NCI-H1694 (cell line): Measurements from ENCODE around the gene ADAMTS1.

Experiments used
- DNase-seq: peaks from one replicate; lab custom pipeline; 2025; lab: John Stamatoyannopoulos, UW

Gene ADAMTS1

DNA sequence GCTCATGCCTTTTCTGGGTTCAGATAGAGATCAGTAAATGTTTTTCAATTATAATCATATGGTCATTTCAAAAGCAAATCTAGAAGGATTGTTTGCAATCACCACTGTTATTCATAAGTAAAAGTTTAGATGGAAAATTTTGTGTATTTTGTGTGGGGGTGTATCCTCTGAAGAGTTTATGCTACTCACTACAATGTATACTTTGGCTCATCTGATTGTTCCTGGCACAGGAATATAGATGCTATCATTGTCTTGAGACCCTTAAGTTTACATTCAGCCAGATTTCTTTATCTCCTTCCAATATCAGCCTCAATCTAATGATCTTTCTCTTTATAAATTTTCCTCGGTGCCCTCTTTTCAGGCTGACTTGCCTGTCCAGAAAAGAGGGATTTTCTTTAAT is 33.0 kb downstream of the ADAMTS1 start:
- DNase-seq = no peak

DNA sequence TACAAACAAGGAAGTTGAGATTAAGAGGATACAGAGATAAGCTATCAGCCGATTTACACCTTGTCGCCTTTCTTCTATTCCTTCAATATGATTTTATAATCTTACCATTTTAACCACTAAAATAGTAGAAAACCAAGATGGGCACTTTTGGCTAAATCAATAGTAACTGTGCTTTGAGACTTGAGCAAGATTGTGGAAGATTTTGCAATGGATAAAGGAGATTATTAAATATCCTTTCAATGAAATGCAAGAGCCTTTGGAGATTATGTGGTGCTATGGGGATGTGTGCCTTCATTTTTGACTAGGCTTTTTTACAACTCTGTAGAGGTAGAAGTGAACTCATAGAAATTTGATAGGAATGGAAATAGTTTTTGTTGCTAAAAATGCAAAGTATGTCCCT is 33.7 kb downstream of the ADAMTS1 start:
- DNase-seq = no peak

DNA sequence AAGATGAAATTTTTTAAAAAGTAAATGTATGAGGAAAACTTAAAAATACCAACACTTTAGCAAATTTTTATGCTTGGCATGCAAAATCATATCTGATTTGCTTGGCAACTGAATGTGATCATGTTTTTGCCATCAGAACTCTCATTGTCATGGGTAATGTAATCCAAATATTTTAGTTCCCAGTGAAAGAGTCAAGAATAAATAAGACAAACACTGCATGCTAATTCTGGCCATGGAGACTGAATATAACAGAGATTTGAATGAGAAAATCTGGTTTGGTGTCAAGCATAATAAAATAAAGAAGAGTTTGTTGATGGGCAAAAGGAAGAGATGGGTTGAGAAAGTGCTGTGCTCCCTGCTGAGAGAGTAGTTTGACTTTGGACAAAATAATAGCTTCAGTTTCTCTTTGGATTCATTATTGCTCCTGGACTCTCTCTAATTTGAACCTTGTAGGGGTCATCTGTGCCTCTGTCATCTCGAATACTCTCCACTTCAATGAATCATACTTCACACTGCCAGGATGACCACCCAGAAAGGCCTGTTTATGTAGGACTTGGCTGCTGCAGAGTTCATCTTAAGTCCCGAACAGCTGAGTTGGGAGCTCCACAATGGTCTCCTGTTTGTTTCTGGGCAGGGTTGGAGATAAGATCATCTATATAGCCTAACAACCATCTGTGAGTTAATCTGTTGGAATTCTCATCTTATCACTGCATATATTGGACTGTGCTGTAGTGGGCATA is 34.4 kb downstream of the ADAMTS1 start:
- DNase-seq = no peak

DNA sequence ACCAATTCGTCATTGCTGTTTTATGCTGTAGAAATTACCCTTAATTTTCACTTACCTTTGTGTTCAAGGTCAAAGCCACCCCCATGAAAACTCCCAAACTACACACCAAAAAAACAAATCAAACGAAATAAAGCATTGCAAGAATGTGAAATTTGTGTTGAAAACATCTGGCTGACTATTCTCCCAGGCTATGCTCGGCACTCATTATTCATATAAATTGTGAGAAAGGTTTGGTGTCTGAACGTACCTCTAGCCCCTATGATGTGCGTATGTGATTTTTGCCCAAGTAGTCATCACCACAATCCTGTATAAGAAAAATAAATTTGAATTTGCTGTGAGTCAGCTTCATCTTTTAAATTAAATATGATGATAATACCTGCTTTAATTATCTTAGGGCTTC is 34.9 kb downstream of the ADAMTS1 start:
- DNase-seq = no peak

DNA sequence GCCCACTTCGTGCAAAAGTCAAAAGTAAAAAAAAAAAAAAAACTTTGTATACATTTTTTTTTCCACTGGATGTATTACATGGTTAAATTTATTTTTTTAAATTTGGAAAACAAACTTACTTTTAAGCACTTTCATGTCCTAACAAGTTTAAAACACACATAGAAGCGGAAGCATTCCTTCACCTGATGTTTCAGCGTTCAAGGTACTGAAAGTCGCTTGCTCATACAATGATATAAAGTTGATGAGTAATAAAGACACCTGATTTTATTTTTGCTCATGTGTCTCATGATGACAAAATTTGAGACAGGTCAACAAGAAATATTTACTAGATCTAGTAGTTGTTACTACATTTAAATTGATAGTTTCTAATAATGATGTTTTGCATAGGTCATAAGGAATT is 35.5 kb downstream of the ADAMTS1 start:
- DNase-seq = no peak

DNA sequence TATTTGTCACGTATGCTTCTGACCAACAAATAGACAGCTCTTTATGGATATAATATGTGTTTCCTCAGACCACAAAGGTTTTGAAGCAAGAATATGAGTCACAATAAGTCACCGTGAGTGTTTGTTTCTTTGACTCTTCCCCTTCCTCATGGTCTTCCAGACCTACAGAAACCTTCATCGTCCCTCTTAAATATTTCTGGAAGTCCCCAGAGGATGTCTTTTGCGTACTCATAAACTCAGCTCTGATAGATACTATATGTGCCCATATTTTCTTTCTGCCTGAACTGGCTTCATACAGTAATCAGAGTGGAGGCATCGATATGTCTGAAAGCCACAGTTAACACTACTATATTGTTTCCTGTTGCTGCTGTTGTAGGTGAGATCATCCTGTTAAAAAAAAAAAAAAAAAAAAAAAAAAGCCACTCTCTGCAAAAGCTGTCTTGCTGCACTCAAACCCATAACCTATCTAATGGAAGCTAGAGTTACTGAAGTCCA is 38.4 kb downstream of the ADAMTS1 start:
- no peak for DNase-seq

DNA sequence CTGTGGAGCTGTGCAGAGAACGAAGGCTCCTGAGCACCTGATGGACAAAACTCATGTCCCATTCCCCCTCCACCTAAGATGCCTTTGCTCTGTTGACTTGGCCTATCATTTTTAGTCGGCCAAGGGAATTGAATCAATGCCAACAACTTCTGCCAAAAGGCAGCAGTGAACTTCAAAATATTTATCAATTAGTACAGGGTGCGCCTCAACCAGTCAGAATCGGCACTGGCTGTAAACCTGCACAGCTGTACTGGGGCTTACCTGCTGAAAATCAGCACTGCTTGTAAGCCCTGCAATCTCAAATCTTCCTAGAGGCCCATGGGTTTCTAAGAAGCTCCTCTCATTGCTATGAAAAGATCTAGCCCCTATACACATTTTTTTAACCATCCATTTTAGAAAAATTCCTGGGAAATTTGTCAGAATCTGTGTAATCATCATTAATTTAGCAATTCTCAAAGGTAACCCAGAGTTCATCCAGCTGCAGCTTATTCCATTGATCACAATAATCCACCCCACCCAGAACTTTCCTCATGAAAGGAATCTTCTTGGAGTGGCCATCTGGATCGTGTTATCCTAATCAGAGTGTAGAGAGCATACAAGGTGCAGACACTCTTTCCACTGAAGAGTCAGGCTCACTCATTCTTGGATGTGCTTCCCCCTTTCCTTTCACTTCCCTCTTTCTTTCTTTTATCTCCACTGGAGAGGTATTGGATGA is 40.2 kb downstream of the ADAMTS1 start:
- DNase-seq = no peak

DNA sequence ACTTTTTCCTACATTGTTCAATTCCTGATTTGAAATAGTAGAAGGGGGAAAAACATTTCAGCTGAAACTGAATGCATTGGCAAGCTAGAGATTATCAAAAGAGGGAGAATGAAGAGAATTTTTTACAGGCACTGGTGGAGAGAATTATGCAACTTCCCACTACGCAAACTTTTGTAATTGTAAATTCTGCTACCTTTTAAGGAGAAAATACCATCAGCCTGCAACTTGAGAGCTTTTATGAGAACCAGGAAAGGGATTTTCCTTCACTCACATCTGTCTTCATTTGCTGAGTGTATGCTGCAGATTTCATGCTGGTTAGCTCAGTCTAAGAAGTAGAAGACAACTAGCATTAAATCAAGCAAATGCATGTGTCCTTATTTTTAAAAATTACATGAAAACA is 43.7 kb downstream of the ADAMTS1 start:
- no peak for DNase-seq

DNA sequence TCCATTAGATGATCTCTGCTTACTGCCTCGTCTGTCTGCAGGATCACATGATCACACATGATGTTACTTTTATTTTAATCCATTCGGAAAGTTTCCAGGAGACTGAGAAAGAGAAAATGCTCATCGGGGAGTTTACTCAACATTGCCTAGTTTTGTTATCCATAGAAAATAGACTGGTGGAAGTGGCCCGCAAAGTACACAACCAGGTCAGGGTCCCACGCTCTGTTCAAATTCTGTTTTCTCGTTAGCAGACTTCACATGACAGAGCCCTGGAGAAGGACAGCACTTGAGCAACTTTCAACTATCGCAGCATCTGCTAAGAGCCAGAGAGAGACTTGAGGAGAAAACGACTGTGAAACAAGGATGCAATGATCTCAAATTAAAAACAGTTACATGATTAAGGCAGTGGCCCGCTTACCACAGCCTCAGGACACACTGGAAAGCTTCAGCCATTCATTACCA is 44.2 kb downstream of the ADAMTS1 start:
- no peak for DNase-seq

DNA sequence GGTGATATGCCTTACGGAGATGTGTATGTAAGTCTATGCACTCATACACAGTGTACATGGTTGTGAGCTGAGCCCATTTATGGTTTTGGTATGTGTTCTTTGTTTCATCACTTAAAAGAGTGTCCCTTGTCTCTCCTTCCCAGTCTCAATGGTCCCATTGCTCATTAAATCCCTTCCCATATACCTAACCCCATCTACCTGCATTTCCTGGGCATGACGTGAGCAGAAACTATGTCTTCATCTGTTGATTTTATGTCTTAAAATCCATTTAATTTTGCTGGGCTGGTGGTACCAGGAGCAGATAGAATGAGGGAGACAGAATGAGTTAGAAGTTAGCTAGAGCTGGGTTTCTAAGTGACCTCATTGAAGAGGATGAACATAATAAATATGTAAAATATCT is 44.8 kb downstream of the ADAMTS1 start:
- no peak for DNase-seq

DNA sequence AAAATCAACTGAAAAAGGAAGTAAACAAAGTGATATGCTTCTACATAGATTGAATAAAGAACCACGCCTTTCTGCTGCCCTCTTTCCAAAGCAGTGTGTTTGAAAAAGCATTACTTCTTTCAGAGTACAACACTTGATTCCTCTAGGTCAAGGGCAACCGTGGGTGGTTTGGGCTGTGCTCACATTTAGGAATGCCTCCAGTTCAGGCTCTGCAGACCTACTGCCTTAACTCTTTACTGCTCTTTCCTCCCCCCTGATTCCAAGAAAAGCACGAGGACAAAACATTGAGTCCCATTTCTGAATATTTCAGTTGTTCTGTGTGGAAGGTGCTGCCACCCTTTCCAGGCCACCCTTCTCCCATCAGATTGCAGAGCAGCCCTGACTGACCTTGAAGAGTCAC is 45.2 kb downstream of the ADAMTS1 start:
- DNase-seq = no peak

DNA sequence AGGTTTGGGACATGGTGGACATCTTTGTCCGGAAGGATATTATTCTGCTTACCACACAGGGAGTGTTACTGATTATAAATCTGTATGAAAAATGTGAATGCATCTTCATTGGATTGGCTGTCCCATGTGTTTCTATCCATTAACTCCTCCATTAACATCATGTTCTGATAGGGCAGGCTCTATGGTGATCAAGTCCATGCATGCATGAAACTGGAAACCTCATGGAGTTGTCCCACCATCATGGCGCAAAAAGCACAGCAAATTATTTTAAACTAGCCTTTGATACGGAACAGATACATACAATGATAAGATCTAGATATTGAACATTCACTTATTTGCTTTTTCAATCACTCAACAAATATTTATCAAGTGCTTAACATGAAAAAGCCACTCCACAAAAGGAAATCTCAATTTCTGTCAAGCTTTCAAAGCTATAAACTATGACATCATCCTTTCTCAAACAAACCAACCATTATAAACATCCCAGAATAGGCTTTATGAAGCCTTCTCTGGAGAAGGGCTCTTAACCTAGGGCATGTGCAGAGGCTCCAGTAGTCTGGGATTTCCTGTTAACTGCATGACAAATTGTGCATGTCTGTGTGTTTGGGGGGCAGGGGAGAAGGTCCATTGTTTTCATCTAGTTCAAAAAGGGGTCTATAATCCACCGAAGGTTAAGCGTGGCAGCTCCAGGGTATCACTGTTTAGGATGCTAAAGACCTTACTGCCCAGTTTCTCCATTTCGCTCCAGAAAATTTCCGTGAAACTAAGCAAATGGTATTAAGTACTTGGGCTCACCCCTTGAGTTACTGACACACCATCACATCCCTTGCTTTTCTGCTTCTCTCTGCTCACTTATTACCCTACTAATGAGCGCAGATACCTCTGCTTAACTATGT is 46.1 kb downstream of the ADAMTS1 start:
- DNase-seq = no peak

DNA sequence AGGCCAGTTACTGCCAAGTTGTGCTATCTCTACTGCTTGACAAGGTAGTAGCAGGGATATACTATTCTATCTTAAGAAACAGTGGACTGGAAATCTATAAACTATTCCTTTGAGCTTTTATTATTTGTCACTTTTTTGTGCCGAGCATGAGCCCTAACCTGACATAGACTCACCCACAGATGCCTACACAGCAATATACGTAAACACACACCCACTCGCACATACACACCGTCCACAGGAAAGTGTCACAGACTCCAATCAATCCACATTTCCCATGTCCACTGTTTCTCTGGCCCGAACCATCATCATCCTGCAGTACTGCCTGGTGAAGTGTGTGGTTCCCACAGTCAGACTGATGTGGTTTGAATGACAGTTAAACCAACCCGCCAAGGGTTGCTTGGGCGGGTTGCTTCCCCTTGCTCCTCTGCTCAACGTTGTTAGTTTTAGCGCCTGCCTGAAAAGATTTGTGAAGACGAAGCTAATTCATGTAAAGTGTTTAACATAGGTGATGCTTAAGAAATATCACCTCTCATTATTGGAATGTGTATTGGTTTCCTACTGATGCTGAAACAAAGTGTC is 47.2 kb downstream of the ADAMTS1 start:
- DNase-seq = no peak

DNA sequence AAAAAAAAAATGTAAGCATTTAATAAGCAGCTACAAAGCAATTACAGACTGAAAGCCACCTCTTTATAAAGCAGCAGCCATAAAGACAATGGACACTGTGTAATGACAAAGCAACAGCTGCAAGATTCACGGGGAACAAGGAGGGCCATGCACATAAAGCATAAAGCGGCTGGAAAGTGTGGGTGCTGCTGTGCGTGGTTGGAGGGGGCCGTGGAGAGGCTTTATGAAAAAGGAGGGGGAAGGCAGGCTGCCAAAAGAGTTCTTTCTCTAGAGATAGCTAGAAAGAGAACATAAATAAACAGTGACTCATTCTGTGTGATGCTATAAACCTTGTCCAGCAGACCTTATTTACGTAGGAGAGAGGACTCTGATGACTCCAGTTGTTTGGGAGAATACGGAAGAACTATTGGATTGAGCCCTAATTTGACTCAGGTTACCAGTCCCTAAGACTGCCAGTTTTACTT is 49.3 kb downstream of the ADAMTS1 start:
- DNase-seq = no peak

DNA sequence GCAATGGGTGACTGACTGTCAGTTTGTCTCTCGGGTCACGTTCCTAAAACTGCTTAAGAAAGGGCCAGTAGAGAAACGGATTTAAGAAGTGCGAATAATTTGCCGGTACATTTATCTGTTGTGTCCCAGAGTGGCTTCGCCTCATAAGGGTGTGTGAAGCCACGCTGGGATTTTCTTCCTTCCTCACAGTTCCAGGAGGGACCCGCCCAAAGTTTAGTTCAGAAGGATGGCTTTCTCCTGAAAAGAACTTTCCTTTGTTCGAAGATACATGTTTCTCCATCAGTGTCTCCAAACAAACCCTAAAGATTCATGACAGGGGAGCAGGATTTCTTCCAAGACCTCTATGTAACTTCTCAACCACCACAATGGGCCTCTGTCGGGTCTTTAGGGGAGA is 49.8 kb downstream of the ADAMTS1 start:
- DNase-seq = no peak

DNA sequence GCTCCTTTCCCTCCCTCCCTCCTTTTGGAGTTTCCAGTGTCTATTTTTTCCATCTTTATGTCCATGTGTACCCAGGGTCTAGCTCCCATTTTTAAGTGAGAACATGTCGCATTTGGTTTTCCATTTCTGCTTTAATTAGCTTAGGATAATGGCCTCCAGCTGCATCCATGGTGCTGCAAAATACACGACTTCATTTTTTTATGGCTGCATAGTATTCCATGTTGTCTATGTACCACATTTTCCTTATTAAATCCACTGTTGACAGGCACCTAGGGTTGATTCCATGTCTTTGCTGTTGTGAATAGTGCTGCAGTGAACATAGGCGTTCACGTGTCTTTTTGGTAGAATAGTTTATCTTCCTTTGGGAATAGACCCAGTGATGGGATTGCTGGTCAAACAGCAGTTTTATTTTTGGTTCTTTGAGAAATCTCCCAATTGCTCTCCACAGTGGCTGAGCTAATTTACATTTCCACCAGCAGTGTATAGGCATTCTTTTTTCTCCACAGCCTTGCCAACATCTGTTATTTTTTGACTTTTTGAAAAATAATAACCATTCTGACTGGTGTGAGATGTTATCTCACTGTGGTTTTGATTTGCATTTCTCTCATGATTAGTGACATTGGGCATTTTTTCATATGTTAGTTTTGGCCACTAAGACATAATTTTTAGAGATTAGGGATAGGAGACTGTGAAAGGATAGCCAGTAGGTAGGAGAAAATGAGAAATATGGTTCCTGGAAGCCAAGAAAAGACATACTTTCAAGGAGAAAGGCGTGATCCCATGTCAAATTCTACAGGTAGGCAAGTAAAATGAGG is 50.4 kb downstream of the ADAMTS1 start:
- DNase-seq = no peak

DNA sequence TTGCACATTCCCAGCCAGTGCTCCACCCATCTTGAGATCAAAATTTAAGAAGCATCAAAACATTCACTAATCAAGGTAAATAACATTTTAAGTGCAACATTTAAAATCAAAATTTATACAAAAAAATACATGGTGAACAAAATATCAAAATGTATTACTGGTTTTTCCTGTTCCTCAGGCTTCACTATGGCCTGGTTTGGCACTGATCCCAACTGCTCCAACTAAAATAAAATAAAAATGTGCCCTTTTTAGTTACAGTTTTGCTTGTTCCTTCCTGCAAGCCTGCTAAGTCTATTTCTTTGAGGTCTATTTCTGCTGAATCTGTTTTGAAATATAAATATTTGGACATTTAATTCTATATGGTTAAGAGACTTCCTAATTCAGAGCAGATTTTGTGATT is 54.9 kb downstream of the ADAMTS1 start:
- no peak for DNase-seq

DNA sequence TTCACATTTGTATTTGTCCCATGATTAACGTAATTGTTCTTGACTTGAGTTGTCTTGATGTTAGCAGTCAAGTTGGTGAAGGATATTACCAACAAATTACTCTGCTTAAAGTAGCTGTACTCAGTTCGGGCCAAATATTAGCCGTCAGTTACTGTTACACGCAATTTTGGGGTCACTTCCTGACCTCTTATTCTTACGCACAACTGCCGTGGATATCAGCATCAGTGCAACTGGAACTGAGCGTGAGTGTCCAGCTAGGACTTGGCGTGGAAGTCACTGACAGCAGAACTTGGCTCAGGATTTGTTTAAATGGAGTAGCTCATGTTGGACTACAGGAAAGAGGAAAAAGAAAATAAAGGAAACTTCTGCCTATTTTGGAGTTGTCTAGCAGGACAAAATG is 56.4 kb downstream of the ADAMTS1 start:
- DNase-seq = no peak
